NCI-H2196 treated with DMSO at 0.1 percent for 48 hours (cell line): ENCODE measurements around the gene ZNF628.

ENCODE experiments used
- DNase-seq: peaks from one replicate; lab custom pipeline; 2025; ENCODE audit not compliant: unreplicated experiment; lab: John Stamatoyannopoulos, UW

The ZNF628 gene

GRCh38 chr19:55464662-55465054, 11.8 kb upstream of the ZNF628 start, which contains the start of gene C19orf85:
Gene C19orf85, minus strand, starts transcription at chr19:55464751. Its CDS starts 197 bp downstream, at chr19:55464554.
- DNase-seq = no peak

GRCh38 chr19:55465460-55466240, 10.8 kb upstream of the ZNF628 start:
- no peak for DNase-seq

DNA sequence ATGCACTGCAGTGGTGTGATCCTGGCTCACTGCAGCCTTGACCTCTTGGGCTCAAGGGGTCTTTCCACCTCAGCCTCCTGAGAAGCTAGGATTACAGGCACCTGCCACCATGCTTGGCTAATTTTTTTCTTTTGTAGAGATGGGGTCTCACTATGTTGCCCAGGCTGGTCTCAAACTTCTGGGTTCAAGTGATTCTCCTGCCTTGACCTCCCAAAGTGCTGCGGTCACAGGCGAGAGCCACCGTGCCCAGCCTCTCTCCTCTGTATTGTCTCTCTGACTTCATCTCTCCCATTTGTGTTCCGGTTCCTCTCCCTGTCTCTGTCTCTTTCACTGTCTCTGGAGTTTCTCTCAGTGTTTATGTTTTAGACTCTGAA, 10.2 kb upstream of the ZNF628 start:
- DNase-seq = no peak

DNA sequence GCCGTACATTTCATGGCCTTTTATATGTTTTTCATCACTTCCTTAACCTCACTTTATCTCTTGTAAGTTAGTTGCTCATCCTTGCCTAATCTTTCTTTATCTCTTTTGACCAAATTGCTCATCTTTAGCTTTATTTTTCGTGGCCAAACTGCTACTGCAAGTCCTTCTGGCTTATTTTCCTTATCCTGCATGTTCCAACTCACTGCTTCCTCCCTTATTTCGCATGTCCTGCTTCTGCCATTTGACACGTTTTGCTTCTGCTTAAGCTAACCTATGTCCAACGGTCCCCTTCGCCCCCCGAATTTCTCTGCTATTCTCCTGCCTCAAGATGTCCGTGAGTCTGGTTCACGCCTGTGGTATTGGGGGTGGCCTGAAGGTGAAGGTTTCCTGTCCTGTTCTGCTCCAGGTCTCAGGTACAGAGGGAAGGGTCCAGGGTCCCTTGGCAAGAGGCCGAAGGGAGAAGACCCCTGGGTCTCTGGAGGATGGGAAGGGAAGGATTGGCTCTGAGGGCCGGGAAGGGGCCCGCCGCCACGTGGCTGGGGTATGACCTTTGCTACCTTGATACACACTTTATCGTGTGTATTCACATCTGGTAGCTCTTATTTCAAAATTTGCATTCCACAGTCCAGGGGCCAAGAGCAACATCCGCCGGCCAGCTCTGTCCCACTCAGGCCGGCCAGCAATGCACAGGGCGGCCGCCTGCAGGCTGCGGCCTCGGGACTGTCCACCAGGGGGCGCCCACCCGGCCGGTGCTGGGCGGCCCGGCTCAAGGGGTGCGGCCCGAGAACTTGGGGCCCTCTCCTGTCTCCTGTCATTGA, 9.0 kb upstream of the ZNF628 start:
- no peak for DNase-seq

DNA sequence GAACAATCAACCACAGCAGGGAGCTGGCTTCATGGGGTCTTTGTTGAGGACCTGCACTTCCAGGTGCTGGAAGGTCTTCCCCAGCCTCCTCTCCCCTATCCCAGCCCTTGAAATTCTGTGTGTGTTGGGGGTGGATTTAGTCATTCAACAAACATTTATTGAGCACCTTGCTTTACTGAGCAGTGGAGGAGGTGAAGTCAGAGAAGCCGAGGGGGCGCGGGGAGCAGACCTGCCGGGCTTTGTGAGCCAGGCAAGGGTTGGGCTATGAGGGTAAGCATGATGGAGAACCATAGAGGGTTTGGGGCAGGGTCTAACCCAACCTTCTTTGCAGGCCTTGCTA, 8.4 kb upstream of the ZNF628 start:
- no peak for DNase-seq

- DNase-seq = no peak
Observed at GRCh38 chr19:55471266-55471665, 5.2 kb upstream of the ZNF628 start.

GRCh38 chr19:55472463-55472862, 4.0 kb upstream of the ZNF628 start:
- no peak for DNase-seq

GRCh38 chr19:55473225-55474012, 3.0 kb upstream of the ZNF628 start:
- DNase-seq = no peak

DNA sequence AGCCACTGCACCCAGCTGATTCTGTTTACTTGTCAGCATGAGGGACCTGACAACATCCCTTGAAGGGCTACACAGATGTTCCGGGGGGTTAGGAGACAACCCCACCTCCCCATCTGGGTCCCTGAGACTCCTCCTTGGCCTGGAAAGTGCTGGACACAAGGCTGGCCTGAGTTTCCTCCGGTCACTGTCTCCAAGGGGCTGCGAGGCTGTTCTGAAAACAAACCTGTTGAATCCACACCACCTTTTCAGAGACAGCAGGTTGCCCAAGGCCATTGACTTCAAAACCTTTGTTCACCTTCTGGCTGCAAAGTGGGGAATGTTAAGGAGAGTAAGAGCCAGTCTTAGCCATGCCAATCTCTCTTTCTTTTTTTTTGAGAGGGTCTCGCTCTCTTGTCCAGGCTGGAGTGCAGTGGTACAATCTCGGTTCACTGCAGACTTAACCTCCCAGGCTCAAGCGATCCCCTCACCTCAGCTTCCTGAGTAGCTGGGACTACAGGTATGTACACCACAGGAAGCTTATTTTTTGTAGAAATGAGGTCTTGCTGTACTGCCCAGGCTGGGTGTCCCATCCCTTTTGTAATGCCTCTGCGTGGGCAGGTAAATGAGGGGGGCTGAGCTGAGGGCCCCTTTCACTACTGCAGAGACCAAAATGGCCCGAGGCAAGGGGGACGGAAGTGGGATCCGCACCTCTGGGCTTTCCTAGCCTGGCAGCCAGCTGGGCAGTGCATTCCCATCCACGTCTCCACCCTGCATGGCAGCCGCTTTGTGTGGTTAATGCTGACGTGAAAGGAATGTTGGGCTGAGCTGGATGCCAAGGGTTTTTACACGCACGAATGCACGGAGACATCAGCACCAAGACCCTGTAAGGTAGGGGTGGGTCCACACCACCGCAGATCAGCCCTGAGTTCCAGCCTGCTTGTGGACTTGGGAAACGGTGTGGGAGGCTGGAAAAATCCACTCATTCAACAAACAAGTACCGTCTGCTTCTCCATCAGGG, 1.9 kb upstream of the ZNF628 start:
- DNase-seq = no peak

- no peak for DNase-seq
Observed at GRCh38 chr19:55477905-55478304, 1.5 kb downstream of the ZNF628 start.

GRCh38 chr19:55478364-55478763, 1.9 kb downstream of the ZNF628 start:
- no peak for DNase-seq

DNA sequence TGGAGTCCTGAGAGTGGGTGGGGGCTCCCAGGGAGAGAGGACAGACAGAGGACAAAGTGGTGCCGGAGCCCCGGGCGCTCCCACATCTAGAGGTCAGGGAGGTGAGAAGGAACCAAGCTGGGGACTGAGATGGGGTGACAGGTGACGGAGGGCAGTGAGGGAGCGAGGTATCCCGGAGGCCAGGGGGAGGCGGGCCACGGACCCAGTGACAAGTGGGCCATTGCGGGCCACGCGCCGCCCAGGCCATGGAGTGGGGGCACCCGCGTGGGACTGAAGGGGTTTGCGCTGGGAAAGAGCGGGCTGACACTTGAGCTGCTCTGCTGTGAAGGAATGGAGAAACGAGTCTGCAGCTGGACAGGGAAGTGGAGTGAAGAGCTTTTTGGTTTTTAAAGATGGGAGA, 2.6 kb downstream of the ZNF628 start:
- DNase-seq = no peak

DNA sequence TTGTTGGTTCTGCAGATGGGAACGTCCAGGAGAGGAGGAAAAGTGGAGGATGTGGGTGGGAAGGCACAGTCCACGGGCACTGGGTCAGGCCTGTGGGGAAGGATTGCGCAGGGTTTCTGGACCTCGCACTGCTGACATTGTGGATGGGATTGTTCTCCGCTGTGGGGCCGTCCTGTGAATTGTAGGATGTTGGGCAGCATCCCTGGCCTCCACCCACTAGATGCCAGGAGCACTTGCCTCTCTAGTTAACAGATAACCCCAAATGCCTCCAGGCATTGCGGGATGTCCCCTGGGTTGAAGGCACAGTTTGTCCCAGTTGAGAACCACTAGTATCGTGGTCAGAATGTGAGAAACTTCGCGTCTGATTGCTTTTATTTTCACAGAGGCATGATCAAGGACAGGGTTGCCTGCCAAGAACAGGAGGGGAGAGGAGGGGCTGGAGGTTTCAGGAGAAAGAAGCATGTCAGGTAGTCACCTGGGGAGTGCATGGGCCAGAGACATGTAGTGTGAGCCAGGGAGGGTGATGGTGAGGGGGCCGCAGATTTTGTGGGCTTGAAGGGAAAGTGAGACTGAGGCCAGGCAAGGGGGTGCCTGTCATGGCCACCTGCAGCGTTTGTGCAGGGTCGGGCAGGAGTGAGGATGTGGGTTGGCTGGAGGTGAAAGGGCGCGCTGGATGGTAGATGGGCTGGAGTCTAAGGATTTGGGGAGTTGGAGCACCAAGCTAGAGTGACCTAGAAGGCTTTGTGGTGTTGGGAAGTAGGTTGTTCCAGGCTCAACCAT, 3.2 kb downstream of the ZNF628 start:
- no peak for DNase-seq

DNA sequence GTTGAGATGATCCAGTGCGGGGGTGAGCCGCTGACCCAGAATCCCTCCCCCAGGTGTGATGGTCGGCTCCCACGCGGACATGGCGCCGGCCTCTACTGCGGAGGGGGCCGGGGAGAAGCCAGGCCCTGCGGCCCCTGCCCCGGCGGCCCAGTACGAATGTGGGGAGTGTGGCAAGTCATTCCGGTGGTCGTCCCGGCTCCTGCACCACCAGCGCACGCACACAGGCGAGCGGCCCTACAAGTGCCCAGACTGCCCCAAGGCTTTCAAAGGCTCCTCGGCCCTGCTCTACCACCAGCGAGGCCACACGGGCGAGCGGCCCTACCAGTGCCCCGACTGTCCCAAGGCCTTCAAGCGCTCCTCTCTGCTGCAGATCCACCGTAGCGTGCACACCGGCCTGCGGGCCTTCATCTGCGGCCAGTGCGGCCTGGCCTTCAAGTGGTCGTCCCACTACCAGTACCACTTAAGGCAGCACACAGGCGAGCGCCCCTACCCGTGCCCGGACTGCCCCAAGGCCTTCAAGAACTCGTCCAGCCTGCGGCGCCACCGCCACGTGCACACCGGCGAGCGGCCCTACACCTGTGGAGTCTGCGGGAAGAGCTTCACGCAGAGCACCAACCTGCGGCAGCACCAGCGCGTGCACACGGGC, 4.9 kb downstream of the ZNF628 start:
- DNase-seq = no peak

DNA sequence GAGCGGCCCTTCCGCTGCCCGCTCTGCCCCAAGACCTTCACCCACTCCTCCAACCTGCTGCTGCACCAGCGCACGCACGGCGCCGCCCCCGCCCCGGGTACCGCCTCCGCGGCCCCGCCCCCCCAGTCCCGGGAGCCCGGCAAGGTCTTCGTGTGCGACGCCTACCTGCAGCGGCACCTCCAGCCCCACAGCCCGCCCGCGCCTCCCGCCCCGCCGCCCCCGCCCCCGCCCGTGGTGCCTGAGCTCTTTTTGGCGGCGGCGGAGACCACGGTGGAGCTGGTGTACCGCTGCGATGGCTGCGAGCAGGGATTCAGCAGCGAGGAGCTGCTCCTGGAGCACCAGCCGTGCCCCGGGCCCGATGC, 5.4 kb downstream of the ZNF628 start:
- no peak for DNase-seq

DNA sequence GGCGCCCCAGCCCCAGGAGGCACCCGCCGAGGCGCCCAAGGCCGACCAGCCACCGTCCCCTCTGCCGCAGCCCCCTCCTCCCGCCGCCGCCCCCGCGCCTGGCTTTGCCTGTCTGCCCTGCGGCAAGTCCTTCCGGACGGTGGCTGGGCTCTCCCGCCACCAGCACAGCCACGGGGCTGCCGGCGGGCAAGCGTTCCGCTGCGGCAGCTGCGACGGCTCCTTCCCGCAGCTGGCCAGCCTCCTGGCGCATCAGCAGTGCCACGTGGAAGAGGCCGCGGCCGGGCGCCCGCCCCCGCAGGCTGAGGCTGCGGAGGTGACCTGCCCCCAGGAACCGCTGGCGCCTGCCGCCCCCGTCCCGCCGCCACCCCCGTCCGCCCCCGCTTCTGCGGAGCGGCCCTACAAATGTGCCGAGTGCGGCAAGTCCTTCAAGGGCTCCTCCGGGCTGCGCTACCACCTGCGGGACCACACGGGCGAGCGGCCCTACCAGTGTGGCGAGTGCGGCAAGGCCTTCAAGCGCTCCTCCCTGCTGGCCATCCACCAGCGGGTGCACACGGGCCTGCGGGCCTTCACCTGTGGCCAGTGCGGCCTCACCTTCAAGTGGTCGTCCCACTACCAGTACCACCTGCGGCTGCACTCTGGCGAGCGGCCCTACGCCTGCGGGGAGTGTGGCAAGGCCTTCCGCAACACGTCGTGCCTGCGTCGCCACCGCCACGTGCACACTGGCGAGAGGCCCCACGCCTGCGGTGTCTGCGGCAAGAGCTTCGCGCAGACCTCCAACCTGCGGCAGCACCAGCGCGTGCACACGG, 5.9 kb downstream of the ZNF628 start:
- DNase-seq = no peak

GRCh38 chr19:55482967-55483705, 6.7 kb downstream of the ZNF628 start:
- no peak for DNase-seq
